ENCODE data around the gene UBR1.

UBR1 gene

GRCh38 chr15:43106486-43106829 lies 620 bp upstream of the UBR1 start:
- no peak for FAIRE-seq

DNA sequence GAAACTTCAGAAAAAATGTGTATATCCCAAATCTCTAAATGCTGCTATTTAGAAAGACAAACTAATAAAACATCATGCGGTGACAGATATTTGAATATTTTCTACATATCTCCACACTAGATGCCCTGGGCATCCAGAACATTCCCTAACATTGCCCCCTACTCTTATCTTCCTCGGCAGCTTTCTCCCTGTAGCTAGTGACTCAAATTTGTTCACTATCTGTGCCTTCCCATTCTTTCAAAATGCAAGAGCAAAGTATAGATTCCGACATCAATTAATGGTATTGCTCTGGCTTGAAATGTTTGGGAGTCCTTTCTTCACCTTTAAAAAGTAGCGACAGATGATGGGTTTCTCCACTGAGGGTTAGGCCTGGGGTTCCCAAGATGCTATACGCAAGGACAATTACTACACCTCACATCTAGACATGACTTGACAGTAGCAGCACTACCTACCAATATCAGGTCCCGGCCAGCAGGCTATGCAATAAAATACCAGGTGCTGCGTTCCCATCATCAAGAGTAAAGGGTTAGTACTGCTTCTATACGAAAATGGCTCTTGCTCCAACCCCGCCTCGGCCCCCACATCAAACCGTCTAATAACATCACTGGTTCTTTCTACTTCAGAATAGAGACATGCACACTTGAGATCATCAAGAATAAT lies 631 bp downstream of the UBR1 start:
- FAIRE-seq = no peak

GRCh38 chr15:43104426-43104825 lies 1.4 kb downstream of the UBR1 start:
- no peak for FAIRE-seq

- no peak for FAIRE-seq
Observed at GRCh38 chr15:43103907-43104306, 1.9 kb downstream of the UBR1 start.

GRCh38 chr15:43102187-43102586 lies 3.7 kb downstream of the UBR1 start:
- no peak for FAIRE-seq

DNA sequence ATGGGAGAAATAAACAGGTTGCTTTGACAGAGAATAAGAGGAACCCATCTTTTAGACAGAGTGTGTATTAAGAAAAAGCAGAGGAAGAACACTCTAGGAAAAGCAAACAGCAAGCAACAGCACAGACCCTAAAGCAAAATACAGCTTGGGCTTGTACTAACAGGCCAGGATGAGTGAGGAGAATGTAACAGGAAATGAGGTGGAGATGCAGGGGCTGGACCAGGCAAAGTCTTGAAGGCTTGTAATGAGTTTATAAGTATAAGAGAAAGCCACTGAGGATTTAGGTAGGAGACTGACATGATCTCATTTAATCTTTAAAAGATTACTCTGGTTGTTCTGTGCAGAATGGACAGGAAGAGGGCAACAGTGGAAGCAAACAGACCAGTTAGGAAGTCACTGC lies 4.9 kb downstream of the UBR1 start:
- FAIRE-seq = no peak

GRCh38 chr15:43099105-43099845 lies 6.6 kb downstream of the UBR1 start:
- no peak for FAIRE-seq

DNA sequence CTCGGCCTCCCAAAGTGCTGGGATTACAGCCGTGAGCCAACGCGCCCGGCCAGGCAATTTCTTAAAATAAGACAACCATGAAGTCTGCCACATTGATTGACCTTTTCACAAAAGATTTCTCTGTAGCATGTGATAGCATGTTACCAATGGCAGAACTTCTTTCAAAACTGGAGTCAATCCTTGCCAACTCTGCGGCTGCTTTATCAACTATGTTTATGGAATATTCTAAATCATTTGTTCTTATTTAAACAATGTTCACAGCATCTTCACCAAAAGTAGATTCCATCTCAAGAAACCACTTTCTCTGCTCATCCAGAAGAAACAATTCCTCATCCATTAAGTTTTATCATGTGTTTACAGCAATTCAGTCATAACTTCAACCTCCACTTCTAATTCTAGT lies 9.4 kb downstream of the UBR1 start:
- no peak for FAIRE-seq

- no peak for FAIRE-seq
Observed at GRCh38 chr15:43095708-43096347, 10.0 kb downstream of the UBR1 start.

DNA sequence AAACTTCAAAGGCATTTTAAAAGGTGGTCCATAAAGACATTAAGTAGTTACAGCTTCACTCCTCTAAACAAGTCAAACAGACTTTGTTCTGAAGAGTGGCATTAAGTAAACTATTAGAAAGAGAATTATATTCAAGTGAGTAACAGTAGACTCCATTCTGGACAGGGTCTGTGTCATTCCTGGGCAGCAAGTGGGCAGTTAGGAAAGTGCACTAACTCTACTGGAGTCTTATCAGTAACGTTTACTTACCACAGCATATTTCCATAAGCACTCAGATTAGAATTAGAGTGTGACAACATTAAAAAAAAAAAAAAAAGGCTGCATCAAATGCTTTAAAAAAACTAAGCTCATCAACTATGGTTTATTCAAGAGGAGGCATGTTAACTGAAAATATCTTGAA lies 10.6 kb downstream of the UBR1 start:
- FAIRE-seq = no peak

DNA sequence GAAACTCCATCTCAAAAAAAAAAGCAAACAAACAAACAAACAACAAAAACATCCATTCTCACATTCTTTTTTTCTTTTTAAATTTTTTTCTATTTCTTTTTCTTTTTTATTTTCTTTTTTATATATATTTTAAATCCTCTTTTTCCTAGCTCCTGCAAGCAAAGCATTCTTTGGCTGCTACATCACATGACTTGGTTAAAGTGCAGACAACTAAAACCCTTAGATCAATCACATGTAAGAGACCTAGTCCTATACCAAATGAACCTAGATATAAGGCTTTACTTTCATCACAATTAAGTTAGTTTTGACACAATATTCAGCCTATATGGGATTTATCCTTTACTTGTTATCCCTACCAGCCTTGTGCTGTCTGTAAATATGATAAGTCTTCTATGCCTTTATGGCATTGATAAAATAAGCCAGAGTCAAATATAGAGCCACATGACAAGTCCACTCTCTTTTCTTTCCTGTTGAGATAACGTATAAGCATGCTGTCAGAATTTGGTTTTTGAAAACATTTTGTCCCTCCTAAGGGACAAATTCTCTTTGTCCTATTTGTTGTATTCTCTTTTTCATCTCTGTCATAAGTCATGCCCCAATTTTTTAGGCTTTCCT lies 11.3 kb downstream of the UBR1 start:
- FAIRE-seq = no peak

- FAIRE-seq = no peak
Observed at GRCh38 chr15:43093026-43093425, 12.8 kb downstream of the UBR1 start.

DNA sequence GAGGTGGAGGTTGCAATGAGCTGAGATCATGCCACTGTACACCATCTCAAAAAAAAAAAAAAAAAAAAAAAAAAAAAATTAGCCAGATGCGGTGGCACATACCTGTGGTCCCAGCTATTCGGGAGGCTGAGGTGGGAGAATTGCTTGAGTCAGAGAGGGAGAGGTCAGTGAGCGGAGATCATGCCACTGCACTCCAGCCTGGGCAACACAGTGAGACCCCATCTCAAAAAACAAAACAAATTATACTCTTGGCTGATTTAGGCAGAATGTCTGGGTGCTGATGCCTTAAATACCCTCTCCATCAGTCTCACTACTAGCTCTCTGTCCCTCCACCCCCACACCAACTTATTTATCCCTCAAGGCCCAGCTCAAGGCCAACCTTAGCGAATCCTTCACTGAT lies 14.0 kb downstream of the UBR1 start:
- no peak for FAIRE-seq

DNA sequence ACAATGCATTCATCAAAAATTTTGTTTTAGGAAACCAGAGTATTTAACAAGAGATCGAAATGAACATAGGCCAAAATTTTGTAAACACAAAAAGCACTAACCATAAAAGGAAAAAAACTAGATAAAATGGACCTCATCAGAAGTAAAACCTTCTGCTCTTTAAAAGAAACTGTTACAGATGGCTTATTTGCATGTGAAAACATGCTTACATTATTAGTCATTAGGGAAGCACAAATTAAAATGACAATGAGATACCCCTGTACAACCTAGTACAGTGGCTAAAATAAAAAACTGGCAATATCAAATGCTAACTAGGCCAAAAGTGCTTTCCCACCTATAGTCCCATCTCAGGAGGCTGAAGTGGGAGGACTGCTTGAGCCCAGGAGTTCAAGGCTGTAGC lies 19.3 kb downstream of the UBR1 start:
- no peak for FAIRE-seq

DNA sequence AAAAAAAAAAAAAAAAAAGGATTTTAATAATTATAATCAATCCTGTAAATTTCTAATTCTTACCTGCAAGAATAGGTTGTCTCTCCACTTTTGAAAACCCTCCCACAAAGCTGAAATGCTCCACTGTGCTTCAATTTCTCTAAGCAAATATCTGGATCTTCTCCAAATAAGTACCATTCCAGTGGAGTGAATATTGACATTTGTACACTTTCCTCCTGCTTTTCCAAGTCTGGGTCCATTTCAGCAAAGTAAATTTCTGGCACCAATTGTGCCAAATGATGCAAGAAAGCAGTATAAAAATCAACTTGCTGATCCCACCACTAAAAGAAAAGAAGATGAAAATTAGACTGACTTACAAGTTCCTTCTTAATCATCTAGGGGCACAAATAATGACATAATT lies 19.9 kb downstream of the UBR1 start:
- FAIRE-seq = no peak

DNA sequence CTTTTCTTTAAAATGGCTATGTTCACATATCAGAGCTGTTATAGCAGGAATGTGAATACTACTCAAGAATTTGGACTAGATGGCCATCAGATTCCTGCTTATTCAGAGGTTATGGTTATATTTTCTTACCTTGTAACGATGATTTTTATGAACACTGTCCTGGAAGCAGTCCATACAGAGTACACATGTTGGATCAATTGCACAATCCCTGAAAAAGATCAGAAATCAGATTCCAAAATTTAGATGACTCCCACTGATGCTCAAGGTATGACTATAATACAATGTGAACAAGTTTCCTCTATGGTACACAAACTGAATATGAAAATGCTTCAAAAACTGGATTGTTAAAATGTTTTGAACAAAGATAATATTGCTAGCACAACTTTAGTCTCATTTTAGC lies 23.3 kb downstream of the UBR1 start:
- FAIRE-seq = no peak

DNA sequence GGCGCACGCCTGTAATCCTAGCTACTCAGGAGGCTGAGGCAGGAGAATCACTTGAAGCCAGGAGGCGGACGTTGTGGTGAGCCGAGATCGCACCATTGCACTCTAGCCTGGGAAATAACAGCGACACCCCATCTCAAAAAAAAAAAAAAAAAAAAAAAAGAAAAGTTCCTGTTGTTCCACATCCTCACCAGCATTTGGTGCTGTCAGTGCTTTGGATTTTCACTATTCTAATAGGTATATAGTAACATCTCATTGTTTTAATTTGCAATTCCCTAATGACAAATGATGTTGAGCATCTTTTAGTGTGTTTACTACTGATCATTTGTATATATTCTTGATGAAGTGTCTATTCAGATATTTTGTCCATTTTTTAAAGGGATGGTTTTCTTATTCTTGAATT lies 24.6 kb downstream of the UBR1 start:
- no peak for FAIRE-seq

GRCh38 chr15:43071451-43071850 lies 34.4 kb downstream of the UBR1 start:
- FAIRE-seq = no peak

- no peak for FAIRE-seq
Observed at GRCh38 chr15:43070893-43071292, 34.9 kb downstream of the UBR1 start.

DNA sequence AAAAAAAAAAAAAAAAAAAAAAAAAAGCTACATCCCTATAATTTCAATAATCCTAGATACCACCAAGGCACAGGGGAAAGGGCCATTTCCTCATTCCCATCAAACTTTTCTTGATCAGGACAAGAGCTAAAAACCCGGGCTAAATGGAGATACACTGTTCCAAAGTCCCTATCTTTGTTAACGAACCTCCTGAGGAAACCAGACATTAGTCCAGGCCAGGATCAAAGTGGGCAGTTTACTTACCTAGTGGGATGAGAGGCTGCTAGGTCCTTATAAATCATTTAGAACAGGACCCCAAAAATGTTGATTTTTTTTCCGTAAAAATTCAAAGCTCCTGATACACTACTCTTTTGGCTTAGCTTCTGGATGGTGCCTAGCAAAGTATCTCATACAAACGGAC lies 35.6 kb downstream of the UBR1 start:
- no peak for FAIRE-seq

DNA sequence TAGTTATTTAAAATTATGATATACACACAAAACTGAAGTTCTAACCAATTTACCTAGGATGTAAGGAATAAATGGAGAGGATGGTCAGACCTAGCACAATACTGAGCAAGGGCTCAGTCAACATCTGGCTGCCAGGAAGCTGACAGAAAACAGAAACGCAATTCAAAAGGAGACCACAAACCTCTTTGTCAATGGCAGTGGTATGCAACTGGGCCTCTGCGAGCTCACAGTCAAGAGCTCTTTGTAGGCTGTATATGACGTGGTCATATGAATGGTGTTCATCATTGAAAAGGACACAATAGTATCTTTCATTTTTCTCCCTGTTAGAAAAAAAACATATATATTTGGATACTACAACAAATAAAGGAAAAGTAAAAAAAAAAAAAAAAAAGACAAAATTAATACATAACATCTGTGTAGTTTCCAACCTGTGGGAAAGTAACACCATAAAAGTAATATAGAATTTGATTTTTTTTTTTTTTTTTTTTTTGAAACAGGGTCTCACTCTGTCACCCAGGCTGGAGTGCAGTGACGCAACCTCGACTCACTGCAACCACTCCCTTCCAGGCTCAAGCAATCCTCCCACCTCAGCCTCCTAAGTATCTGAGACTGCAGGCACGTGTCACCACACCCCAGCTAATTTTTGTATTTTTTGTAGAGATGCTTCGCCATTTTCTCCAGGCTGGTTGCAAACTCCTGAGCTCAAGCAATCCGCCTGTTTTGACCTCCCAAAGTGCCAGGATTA lies 37.9 kb downstream of the UBR1 start:
- FAIRE-seq = no peak

GRCh38 chr15:43056696-43057095 lies 49.1 kb downstream of the UBR1 start:
- FAIRE-seq = no peak

DNA sequence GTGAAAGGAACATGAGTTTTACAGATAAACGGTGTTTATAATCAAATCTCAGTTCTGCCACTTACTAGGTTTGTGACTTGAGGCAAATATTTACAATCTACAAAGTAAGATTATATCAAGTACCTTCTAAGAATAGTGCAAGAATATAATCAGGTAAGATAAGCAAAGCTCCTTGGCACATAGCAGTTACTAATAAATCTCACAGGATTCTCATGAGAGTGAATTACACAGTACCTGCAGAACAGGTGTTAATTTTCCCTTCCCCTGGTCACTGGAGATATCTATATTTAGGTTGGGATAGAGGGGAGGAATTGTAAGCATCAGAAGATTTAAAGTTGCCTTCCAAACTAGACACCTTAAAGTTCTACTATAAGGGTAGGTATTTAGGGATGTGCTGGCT lies 53.0 kb downstream of the UBR1 start:
- FAIRE-seq = no peak

Data from colon (tissue), 2 donors.